Stomach (tissue), 4 donors: Measurements from ENCODE around the gene ATXN1.

Experiments
- CTCF ChIP-seq, 7 experiments: fragments of 450-650 bp in 4 of 7; fragments of 200-600 bp in 3 of 7; sonication (generic) in 3 of 7; IDR thresholded peaks; one replicate each; pipeline ENCODE4 v1.5.1; 2016 to 2019; ENCODE audit warnings: antibody characterized with exemption in 7 of 7, control low read depth in 2 of 7, mild to moderate bottlenecking in 1 of 7
- EP300 ChIP-seq: sonication (generic); formaldehyde crosslinking; IDR thresholded peaks from one replicate; pipeline ENCODE4 v1.6.1; 2017; ENCODE audit warnings: antibody characterized with exemption

- TF ChIP-seq EP300 (no peak), CTCF (IDR thresholded peaks at IDR 0.05) (no peak)
Observed at GRCh38 chr6:16371401-16371800, 389.9 kb downstream of the ATXN1 start.
